ENCODE results near the gene RBPJL. TPM values are rescaled to one million over a fixed set of nuclear protein-coding genes. Genes with fewer than 3 reads are reported as not detected.

RBPJL gene, protein sequence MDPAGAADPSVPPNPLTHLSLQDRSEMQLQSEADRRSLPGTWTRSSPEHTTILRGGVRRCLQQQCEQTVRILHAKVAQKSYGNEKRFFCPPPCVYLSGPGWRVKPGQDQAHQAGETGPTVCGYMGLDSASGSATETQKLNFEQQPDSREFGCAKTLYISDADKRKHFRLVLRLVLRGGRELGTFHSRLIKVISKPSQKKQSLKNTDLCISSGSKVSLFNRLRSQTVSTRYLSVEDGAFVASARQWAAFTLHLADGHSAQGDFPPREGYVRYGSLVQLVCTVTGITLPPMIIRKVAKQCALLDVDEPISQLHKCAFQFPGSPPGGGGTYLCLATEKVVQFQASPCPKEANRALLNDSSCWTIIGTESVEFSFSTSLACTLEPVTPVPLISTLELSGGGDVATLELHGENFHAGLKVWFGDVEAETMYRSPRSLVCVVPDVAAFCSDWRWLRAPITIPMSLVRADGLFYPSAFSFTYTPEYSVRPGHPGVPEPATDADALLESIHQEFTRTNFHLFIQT
- total RNA-seq (2014; rRNA removed; shearing (Covaris generic)), result not detected in 2 replicates

DNA sequence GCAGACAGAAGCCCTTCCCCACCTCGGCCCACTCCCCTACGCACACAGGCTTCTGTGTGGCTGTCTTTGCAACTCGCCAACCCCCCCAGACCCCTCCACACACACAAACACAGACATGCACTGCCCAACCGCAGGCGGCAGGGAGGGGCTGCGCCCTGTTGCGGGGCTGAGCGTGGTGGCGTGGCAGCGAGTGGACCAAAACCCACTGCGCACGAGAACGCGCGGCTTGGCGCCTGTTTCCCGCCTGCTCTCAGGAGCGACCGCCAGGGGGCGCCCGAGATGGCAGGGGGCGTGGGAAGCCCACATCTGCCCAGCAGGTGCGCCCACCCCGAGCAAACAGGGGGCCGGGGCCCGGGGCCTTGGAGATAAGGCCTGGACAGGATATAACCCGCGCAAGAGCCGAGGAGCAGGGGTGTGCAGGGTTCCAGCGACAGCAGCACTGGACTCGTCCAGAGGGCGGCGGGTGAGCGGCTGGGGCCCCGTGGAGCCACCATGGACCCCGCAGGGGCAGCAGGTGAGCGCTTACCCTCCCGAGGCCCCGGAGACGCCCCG is at the start of gene RBPJL:
Gene RBPJL, plus strand, starts transcription at position 410 of the 552 bp plus-strand sequence. Its CDS starts 83 bp downstream, at position 493.
- no peak for DNase-seq (ENCODE audit: low spot score)

DNA sequence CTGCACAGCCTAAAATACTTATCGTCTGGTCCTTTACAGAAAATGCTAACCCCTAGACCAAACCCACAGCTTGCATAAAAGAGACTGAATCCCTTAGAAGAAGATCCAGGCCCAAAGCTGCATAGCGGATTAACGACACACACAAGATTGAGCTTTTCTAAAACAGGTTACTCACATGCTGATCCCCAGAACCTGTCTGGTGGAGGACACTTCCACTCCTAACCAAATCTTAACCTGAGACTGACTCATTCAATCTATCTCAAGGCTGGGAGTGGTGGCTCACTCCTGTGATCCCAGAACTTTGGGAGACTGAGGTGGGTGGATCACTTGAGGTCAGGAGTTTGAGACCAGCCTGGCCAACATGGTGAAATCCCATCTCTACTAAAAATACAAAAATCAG is 49.5 kb upstream of the RBPJL start:
- DNase-seq (ENCODE audit: low spot score), result no peak

DNA sequence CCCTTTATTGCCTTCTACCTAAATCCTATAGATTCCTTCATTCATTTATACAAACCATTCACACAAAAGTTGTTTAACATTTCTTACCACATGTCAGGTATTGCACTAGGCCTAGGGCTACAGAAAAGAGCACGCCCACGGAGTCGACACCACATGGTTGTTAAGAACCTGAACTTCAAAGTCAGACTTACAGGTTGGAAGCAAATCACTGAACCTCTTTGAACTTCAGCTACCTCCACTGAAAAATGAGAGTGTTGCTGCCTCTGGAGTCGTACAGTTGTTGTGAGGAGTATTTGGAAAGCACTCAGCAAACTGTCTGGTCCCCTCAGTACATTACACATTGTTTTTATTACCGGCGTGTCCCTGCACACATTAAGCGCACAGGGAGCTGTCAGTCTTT is 48.9 kb upstream of the RBPJL start:
- no peak for DNase-seq (ENCODE audit: low spot score)

DNA sequence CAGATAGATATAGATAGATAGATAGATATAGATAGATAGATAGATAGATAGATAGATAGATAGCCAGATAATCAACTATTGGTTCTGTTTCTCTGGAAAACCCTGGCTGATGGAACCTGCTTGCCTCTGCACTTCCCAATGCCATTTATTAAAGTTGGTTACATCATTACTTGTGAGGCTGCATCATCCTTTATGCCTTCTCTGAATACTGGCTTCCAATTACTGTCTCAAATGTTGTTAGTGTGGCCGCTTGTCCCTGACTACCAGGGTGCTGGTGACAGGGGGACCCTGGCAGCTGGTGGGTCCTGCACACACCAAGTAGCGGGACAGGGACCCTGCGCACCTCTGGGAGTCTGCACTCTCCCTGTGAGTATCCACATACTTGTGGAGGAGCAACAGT is 48.4 kb upstream of the RBPJL start:
- no peak for DNase-seq (ENCODE audit: low spot score)

DNA sequence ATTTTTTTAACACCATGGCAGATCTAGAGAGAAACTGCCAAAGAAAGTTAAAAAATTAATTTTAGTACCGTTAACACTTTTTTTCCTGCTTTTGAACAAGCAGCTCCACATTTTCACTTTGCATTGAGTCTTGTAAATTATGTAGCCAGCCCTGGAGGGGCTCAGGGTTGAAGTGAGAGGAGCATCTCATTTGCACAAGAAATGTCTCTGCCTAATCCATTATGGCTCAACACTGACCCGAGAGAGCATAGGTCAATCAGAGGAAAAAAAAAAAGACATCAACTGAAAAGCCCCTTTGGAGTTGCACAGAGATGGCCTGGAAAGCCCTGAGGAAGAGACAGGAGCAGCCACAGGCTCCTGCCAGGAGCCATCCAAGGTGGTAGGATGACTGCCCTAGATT is 48.0 kb upstream of the RBPJL start:
- DNase-seq (ENCODE audit: low spot score), result no peak

DNA sequence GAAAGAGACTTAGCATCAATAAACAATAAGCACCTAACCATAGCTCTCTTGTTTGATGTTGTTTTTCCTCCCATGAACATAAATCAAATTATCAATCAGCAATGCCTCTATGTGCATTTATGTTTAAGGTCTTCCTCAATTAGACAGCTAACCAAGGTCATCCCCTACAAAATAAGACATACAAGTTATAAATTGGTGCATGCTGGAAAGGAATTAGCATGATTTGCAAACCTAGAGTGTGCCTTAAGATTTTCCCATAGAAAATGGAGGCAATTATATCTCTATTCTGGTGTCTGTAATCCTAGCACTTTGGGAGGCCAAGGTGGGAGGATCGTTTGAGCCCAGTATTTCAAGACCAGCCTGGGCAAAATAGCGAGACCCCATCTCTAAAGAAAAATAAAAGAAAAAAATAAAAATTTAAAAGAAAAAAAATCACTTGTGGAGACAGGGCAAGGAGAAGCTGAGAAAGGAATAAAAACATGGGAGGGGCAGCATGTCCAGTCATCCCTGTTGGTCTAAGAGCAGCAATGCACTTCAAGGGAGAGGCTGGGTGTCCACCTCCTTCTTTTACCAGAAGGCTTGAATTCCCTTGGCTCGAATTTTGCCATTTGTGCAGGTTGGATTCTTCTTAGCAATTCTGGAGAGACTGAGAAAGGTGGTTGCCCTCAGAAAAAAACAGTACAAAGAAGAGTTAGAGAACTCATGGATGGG is 42.9 kb upstream of the RBPJL start:
- DNase-seq (ENCODE audit: low spot score), result no peak

DNA sequence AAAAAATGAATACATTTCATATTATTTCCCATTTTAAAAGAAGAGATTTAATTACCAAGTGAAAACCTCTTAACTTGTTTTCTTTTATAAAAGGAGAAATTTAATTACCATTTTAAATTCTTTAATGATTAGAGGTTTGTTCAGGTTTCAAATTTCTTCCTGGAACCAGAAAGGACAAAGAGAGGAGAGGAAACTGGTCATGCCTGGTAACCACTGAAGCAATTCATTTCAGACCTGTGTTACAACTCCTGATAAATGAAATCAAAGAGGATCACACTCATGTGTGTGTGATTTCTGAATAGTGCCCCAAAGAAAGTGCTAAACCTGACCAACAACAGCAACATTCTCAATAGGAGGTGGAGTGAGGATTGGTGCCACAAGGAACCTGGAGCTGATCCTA is 39.7 kb upstream of the RBPJL start:
- no peak for DNase-seq (ENCODE audit: low spot score)

DNA sequence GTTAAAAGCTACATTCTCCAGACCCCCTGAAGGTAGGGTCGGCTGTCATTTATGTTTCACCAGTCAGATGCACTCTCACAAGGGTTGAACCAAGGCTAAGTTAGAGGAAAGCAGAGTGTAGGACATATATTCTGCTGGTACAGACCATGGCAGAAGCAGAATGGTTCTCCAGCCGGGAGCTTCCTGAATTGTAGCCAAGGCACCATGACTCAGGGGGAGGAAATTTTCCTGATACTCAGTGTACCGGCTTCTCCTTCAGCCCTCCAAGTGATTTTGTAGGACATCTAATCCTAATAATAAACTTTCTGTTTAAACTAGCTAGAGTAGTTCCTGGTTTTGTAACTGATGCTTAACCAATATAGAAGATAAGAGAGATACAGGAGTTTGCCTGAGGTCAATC is 38.1 kb upstream of the RBPJL start:
- DNase-seq (ENCODE audit: low spot score), result no peak

DNA sequence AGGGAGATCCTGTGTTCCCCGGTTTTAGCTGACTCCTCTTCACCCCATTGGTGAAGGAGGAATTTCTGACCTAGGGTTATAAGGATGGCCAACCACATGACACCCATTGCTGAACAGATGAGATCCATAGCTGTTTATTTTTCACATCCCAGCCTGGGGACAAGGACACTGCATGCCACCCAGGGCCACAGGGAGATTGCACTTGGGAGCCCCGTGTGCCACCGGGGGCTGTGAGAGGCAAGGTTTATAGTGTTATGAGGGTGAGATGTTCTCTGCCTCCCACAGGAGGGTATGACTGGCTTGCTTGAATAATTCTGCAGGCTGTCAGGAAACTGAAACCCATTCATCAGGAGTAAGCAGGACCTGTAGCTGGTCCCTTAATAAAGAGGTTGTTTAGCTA is 37.6 kb upstream of the RBPJL start:
- no peak for DNase-seq (ENCODE audit: low spot score)

DNA sequence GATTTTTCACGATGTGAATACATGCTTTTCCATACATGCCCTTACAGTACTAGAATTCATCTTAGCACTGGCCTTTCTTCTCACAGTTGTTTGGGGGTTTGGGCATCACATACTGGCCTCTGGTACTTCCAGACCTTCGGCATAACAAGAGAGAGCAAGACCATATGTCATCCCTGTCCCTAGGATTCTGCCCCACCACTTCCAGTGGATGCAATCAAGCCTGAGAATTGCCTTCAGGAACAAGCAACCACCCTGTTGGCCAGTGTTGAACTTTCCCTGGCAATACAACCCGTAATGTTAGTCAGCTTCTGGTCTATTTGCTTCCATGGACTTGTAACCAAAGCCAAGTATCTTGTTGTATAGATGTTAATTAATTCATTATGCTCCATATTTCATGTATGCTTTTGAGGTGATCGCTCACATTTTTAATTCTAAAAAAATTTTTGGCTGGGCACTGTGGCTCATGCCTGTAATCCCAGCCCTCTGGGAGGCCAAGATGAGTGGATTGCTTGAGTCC is 36.8 kb upstream of the RBPJL start:
- DNase-seq (ENCODE audit: low spot score), result no peak

DNA sequence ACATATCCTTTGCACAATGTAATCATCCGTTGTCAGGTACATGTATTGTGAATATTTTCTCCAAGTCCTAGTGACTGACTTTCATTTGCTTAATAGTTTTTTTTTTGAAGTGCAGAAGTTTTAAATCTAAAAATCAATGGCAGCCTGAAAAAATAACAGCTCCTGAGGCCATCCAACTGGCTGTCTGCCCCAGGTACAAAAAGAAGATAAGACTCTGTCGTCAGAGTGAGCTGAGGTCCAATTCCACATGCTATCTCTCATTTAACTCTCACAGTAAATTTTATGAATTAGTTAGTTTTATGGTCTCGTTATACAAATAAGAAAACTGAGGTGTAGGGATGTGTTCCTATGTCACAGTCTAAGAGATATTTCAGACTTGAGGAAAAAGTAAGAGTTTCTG is 31.3 kb upstream of the RBPJL start:
- DNase-seq (ENCODE audit: low spot score), result no peak

DNA sequence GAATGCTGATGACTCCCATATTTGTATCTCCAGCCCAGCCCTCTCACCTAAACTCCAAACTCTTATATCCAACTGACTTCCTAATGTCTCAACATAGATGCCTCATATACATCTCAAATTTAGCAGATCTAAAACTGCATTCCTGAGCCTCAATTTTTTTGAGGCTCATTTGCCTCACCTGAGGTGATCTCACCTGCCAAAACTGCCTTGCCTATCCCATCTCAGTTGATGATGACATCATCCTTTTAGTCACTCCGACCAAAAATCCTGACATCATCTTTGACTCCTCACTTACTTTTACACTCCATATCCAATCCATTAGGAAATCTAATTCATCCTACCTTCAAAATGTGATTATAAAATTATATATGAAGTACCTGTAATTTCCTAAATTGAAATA is 26.6 kb upstream of the RBPJL start:
- no peak for DNase-seq (ENCODE audit: low spot score)

DNA sequence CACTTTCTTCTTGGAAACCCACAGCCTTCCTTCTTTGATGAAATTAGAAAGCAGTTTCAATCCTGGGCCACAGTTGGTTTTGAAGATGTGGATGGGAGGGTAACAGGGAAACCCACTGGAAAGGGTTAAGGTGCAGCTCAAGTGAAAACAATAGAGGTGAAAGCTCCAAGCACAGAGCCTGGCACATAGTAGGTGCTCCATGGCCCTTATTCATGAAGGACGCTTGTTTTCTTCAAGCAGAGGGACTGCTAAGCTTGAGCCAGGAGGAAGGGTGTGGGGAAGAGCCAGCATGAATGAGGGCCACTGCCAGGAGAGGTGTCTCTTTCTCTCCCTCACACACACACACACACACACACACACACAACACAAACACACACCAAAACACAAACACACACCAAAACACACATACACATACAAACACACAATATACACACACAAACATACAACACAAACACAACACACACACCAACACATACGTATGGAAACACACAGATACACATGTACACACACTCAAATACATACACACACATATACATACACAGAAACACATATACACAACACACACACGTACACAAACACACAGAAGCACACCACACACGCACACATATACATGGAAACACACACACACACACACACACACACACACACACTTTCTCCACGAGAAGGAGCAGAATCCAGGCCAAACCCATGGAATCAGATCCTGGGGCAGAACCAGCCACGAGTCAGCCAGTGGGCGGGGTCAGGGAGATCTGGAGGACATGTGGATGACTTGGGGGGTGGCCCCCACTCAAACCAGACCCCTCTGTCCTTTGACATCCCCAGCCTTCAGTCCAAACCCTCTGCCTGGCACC is 23.7 kb upstream of the RBPJL start:
- no peak for DNase-seq (ENCODE audit: low spot score)

DNA sequence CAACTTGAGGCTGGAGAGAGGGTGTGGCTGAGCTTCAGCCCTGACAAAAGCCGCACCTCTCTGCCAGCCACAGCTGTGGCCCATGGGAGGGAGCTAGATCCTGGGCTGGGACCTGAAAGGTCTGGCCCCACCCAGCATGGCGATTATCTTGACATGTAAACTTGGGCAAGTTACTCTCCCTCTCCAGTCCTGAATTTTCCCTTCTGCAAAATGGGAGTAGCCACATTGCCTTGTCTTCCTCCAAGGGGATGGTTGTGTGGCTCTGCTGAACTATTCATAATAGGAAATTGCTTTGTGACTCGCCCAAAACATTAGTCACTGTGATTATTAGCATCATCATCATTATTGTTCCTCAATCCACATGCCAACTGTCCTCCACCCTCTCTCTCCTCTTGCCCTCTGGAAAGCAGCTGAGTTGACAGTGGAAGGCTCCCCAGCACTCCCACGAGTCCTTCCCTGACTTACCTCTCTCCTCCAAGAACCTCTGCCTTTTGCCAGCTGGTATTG is 23.0 kb upstream of the RBPJL start:
- DNase-seq (ENCODE audit: low spot score), result no peak

DNA sequence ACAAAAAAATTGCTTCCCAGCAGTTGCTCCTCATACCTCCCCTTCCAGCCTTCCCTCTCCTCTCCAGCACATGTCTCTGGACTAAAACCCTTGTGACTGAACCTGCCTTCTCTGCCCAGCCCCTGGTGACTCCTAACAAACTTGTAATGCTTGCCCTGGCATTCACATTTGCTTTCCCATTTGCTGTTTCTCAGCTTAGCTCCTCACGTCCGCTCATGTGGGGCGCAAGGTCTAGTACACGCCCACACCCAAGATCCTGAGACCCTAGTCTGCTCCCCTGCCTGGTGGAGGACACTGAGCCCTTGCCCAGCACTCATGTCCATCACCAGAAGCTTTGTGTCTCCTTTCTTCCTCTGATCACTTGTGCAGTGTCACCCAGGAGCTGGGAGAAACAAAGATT is 18.3 kb upstream of the RBPJL start:
- DNase-seq (ENCODE audit: low spot score), result no peak

DNA sequence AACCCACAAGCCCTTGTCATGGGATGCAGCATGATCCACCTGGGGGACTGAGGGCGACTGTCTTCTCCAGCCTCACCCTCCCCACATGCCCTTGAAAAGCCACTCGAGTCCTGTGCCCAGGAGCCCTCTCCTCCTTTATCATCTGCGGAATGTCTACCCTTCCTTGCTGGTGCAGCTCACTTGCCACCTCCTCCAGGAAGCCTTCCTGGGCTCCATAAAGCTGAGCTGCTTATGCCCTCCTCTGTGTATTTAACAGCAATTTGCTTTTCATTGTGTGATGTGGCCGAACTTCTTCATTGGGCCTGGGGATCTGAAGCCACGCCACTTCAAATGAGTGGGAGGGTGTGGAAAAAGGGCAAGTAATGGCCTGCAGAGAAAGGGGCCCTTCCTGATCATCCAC is 17.8 kb upstream of the RBPJL start:
- no peak for DNase-seq (ENCODE audit: low spot score)

DNA sequence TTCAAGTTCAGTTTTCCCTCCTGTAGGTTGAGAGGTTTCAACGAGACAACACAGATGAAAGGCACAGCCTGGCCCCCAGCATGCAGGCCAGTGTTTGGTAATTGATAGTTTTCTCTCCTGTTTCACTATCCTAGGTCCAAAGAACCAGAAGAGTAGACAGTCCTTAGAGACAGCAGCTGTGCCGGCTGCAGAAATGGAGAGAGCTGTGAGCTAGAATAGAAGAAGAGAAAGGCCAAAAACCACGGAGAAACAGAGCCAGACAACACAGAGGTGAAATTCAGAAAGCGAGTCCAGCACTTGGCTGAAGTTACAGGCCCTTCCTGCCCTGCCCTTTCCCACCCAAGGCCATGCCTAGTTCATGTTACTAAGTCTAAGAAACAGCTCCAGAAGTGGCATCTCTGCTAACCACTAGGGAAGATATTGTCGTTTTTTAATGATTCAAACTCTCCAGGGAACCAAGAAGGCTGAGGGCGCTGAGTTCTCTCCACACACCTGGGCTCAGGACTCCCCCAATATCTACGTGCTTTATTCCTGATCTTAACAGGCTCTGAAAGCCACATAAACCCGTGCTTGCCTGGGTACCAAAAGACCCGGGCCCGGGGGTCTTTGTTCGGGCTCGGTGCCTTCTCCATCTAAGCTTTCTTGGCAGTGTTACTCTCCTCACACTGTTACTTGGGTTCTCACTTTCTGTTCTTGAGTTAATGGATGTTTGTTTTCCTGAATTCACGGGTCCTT is 16.5 kb upstream of the RBPJL start:
- DNase-seq (ENCODE audit: low spot score), result no peak

DNA sequence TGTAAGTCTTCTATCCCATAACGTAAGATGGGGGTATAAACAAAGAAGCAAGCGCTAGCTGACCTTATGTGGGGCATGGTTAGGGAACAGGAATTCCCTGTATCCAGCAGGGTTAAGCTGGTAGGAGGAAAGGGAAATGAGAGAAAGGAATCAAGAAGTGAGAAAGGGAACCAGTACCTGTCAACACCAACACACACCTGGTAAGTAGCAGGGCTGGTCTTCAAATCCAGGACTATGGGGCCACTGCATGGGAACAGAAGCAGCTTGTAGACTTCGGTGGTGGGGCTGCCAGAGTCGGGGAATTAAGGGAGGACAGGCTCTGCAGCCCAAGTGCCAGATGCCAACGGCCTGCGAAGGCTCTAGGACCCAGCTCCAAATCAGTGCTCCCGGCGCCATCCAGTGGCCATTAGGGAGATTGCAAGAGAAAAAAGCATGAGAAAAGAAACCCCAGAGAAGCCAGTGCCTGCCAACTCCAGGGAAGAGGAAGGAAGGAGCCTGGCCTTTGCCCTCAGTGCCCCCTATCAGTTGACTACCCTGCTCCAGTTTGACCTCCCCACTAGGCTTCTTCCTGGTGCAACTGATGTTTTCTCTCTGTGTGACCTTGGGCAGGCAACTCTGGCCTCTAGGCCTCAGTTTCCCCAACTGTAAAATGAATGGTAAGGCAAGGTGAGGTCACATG is 15.8 kb upstream of the RBPJL start:
- DNase-seq (ENCODE audit: low spot score), result peak; percentile 99

DNA sequence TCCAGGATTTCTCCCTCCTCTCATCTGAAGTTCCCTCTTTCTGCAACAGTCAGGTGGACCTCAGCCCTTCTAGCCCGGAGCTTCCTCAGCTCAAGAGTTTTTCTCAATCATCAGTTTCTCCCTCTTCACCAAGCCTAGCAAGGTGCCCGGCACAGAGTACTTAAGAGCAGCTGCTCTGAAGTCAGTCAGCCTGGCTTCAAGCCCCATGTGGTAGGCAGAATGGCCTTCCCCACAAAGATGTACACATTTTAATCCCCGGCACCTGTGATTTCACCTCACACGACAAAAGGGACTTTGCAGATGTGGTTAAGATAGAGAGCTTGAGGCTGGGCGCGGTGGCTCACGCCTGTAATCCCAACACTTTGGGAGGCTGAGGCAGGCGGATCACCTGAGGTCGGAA is 15.1 kb upstream of the RBPJL start:
- no peak for DNase-seq (ENCODE audit: low spot score)

DNA sequence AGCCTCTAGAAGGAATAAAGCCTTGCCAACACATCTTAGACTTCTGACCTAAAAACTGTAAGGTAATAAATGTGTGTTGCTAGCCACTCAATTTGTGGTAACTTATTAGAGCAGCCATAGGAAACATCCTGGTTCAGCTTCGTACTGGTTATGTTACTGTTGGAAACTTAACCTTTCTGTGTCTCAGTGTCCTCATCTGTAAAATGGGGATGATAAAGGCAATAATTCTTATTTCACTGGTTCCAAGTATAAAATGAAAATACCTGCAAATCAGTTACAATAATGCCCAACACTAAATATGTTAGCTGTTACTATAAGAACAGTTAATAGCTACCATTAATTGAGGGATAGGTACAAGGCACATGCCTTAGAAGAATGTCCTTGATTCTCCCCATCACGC is 14.3 kb upstream of the RBPJL start:
- no peak for DNase-seq (ENCODE audit: low spot score)

Data from HT-29 (cell line).